ENCODE data around the gene RELL2.

DNA sequence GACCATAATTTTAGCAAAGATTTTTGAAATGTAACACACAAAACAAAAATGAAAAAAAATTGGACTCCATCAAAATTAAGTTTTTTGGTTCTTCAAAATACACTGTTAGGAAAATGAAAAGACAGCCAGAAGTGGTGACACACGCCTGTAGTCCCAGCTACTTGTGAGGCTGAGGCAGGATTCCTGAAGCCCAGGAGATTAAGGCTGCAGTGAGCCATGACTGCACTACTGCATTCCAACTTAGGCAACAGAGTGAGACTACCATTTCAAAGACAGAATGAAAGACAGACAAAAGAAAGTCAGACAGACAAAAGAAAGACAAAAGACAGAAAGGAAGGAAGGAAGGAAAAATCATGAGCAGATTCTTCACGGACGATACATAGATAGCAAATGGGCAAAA lies 25.5 kb upstream of the RELL2 start:
- TF ChIP-seq, protein P1, sequence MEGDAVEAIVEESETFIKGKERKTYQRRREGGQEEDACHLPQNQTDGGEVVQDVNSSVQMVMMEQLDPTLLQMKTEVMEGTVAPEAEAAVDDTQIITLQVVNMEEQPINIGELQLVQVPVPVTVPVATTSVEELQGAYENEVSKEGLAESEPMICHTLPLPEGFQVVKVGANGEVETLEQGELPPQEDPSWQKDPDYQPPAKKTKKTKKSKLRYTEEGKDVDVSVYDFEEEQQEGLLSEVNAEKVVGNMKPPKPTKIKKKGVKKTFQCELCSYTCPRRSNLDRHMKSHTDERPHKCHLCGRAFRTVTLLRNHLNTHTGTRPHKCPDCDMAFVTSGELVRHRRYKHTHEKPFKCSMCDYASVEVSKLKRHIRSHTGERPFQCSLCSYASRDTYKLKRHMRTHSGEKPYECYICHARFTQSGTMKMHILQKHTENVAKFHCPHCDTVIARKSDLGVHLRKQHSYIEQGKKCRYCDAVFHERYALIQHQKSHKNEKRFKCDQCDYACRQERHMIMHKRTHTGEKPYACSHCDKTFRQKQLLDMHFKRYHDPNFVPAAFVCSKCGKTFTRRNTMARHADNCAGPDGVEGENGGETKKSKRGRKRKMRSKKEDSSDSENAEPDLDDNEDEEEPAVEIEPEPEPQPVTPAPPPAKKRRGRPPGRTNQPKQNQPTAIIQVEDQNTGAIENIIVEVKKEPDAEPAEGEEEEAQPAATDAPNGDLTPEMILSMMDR (IDR thresholded peaks at IDR 0.05; ENCODE audit: low read length): no peak
- TF ChIP-seq EZH2 (optimal IDR thresholded peaks at IDR 0.05; ENCODE audit: low read depth, low read length): no peak

All from MM.1S (cell line).